ENCODE data around the gene FHIT.

FHIT gene

DNA sequence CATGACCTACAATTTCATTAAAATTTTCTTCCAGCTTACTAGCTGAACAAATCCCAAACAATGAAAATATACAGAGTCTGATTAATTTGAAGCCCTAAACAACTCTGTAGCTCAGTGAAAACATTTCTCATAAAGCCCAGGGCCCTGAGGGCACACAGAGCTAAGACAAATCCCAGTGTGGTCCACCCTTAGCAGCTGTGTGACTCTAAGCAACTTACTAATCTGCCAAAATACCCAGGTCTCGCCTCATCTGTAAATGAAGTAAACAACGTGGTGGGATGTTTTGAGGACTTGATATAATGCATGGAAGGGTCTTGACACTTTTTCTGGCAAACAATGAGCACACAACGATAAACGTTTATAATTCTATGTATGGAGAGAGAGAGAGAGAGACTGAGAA is 158.4 kb downstream of the FHIT start:
- no peaks in the 10 kb centered on the region for H3K4me1 ChIP-seq (ENCODE audit: insufficient read depth, insufficient read length)
- TF ChIP-seq YY1 (IDR thresholded peaks at IDR 0.05; ENCODE audit: insufficient read depth, insufficient read length) (no peak), SUZ12 (IDR thresholded peaks at IDR 0.05; ENCODE audit: extremely low read depth, insufficient read depth, insufficient read length) (no peak)
- H3K36me3 ChIP-seq (ENCODE audit: insufficient read depth, insufficient read length, low read length), result no peaks in the 10 kb centered on the region
- H3K27me3 ChIP-seq (ENCODE audit: insufficient read depth, insufficient read length), result no peaks in the 10 kb centered on the region
- no peak overlapping the region for H3K4me3 ChIP-seq (ENCODE audit: insufficient read length, low read depth)
- no peak overlapping the region for H3K9ac ChIP-seq (ENCODE audit: insufficient read length, low read depth)
- no peaks in the 10 kb centered on the region for H3K9me3 ChIP-seq (ENCODE audit: insufficient read depth, low read length)
- no peak for DNase-seq (ENCODE audit: low read depth, low spot score)

DNA sequence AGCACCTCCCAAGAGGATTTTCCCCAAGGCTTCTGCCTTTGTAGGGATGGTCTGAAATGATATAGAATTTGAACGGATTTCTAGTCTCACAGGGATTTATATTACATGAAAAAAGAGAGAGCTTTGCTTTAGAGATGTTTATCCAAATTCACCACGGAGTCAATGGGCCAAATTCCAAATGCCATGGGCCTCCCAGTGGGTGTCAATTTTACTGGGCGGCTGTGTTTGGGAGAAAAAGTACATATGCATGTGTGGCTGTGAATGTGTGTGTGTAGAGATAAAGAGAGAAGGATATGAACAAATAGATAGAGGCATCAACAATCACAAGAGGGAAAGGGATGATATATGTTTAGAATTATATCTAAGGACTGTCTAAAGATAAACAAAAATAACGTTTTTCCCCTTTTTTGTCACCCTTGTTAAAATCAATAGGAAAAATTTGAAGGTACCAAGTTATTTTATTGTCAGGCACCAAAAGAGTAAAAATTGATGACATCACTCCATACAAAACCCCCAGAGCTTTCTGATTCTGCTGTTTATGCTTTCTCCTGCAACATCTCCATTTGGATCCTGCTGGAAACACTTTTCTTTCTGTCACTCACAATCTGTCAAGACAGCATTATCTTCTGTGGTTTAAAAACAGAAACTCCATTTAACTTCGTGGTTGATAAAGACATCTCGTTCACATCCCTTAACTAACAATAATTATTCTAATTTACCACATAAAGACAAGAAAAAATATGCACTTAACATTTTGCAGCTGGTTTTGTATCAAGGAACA is 160.7 kb downstream of the FHIT start:
- Histone ChIP-seq H3K36me3 (ENCODE audit: insufficient read depth, insufficient read length, low read length) (no peaks in the 10 kb centered on the region), H3K9ac (ENCODE audit: insufficient read length, low read depth) (no peak overlapping the region), H3K27me3 (ENCODE audit: insufficient read depth, insufficient read length) (no peaks in the 10 kb centered on the region), H3K4me3 (ENCODE audit: insufficient read length, low read depth) (no peak overlapping the region), H3K4me1 (ENCODE audit: insufficient read depth, insufficient read length) (no peaks in the 10 kb centered on the region), H3K9me3 (ENCODE audit: insufficient read depth, low read length) (no peaks in the 10 kb centered on the region)
- TF ChIP-seq SUZ12 (IDR thresholded peaks at IDR 0.05; ENCODE audit: extremely low read depth, insufficient read depth, insufficient read length), result no peak
- TF ChIP-seq YY1 (IDR thresholded peaks at IDR 0.05; ENCODE audit: insufficient read depth, insufficient read length), result no peak
- no peak for TF ChIP-seq ZNF274 (IDR thresholded peaks at IDR 0.05; ENCODE audit: low read depth, low read length)
- no peak for DNase-seq (ENCODE audit: low read depth, low spot score)

DNA sequence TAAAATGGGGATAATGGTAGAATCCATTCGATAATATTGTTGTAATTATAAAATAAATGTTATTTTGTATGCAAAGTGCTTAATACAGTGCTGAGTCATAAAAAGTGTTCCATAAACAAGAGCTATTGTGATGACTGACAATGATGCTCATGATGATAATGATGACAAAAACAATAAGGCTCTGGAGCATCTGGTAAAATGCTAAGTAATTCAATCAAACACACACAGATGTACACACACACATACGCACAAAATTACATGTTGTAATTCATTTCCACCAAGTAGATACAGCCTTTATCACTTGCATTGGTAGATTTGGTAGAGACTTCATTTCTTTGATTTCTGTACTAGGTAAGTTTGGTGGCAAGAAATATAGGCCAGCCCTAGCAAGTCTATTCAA is 163.8 kb downstream of the FHIT start:
- Histone ChIP-seq H3K36me3 (ENCODE audit: insufficient read depth, insufficient read length, low read length) (no peaks in the 10 kb centered on the region), H3K9ac (ENCODE audit: insufficient read length, low read depth) (no peak overlapping the region), H3K9me3 (ENCODE audit: insufficient read depth, low read length) (no peaks in the 10 kb centered on the region), H3K27me3 (ENCODE audit: insufficient read depth, insufficient read length) (no peaks in the 10 kb centered on the region), H3K4me1 (ENCODE audit: insufficient read depth, insufficient read length) (no peaks in the 10 kb centered on the region), H3K4me3 (ENCODE audit: insufficient read length, low read depth) (no peak overlapping the region)
- TF ChIP-seq YY1 (IDR thresholded peaks at IDR 0.05; ENCODE audit: insufficient read depth, insufficient read length), result no peak
- TF ChIP-seq SUZ12 (IDR thresholded peaks at IDR 0.05; ENCODE audit: extremely low read depth, insufficient read depth, insufficient read length), result no peak
- TF ChIP-seq ZNF274 (IDR thresholded peaks at IDR 0.05; ENCODE audit: low read depth, low read length), result no peak
- no peak for DNase-seq (ENCODE audit: low read depth, low spot score)

DNA sequence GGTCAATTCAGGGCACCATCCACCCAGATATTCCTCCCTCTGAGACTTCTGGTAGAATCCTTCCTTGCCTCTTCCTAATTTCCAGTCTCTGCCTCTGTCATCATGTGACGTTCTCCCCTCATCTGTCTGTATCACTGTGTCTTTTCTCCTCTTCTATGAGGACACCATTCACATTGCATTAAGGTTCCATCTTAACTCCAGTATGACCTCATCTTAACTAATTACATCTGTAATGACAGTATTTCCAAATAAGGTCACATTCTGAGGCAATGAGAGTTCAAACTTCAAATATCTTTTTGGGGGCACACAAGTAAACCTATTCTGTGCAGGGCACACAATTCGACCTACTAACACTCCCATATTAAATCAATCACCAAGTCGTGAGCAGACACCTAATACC is 169.7 kb downstream of the FHIT start:
- TF ChIP-seq ZNF274 (IDR thresholded peaks at IDR 0.05; ENCODE audit: low read depth, low read length) (no peak), SUZ12 (IDR thresholded peaks at IDR 0.05; ENCODE audit: extremely low read depth, insufficient read depth, insufficient read length) (no peak), YY1 (IDR thresholded peaks at IDR 0.05; ENCODE audit: insufficient read depth, insufficient read length) (no peak)
- no peak overlapping the region for H3K9ac ChIP-seq (ENCODE audit: insufficient read length, low read depth)
- H3K9me3 ChIP-seq (ENCODE audit: insufficient read depth, low read length), result no peaks in the 10 kb centered on the region
- no peak overlapping the region for H3K4me3 ChIP-seq (ENCODE audit: insufficient read length, low read depth)
- no peaks in the 10 kb centered on the region for H3K27me3 ChIP-seq (ENCODE audit: insufficient read depth, insufficient read length)
- no peak for DNase-seq (ENCODE audit: low read depth, low spot score)
- H3K36me3 ChIP-seq (ENCODE audit: insufficient read depth, insufficient read length, low read length), result no peaks in the 10 kb centered on the region
- H3K4me1 ChIP-seq (ENCODE audit: insufficient read depth, insufficient read length), result no peaks in the 10 kb centered on the region

DNA sequence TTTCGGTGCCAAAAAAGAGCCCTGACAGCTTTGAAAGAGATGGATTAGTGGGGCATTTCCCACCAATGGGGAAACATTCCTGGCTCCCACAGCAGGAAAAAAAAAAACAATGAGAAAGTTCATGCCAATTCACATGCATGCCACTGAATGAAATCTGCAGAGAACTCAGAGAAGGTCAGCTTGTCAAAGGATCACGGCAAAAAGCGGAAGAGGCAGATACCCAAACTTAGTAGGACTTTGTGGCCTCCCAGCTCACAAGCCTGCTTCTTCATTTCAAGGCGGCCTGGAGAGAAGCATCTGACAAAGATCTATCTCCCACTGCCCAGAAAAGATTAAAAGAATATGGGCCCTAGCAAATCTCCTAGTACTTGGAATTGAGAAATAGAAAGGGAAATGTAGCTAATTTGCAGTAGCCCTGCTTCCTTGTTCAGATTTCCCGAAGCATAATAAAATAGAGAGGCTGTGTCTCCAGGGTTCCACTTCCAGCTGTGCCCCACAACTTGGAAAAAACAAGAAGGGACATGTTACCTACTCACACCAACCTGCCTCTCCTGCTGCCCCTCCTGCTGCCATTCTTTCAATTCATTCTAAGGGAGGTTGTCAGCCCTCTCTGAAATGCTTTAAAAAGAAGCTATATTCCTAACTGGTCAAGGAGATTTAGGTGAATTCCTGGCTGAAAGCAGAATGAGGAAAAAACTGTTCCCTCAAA is 170.4 kb downstream of the FHIT start:
- Histone ChIP-seq H3K36me3 (ENCODE audit: insufficient read depth, insufficient read length, low read length) (no peaks in the 10 kb centered on the region), H3K9me3 (ENCODE audit: insufficient read depth, low read length) (no peaks in the 10 kb centered on the region), H3K4me1 (ENCODE audit: insufficient read depth, insufficient read length) (no peaks in the 10 kb centered on the region), H3K4me3 (ENCODE audit: insufficient read length, low read depth) (no peak overlapping the region), H3K27me3 (ENCODE audit: insufficient read depth, insufficient read length) (no peaks in the 10 kb centered on the region), H3K9ac (ENCODE audit: insufficient read length, low read depth) (no peak overlapping the region)
- DNase-seq (ENCODE audit: low read depth, low spot score), result no peak
- TF ChIP-seq ZNF274 (IDR thresholded peaks at IDR 0.05; ENCODE audit: low read depth, low read length) (no peak), YY1 (IDR thresholded peaks at IDR 0.05; ENCODE audit: insufficient read depth, insufficient read length) (no peak), SUZ12 (IDR thresholded peaks at IDR 0.05; ENCODE audit: extremely low read depth, insufficient read depth, insufficient read length) (no peak)

DNA sequence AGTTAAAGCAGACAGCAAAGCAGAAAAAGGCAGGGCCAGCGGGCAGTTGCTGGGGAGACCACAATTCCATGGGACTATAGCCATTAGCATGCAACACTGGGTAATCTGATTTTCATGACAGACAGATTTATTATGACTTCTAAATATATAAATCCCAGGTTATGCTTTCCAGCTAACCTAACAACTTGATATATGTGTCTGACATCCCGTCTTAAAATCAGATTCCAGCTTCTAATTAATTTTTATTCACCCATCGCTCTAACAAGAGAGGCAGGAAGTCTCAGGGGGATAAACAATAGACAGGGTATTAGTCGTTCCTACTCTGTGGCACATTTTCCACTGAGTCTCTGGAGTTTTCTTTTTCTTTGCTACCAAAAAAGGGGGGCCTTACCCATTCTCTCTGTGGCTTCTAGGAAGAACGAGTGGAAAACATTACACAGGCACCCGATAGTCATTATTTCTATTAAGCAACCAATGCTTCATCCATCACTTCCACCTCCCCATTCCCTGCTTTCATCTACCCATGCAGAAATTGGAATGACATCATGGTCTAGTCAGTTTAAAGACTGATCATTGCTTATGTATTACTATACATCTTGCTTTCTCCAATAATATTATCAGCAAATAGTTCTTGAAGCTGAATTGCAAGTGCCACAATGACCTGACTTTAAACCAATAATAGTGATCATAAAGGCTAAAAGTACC is 173.1 kb downstream of the FHIT start:
- H3K9me3 ChIP-seq (ENCODE audit: insufficient read depth, low read length), result no peaks in the 10 kb centered on the region
- H3K4me1 ChIP-seq (ENCODE audit: insufficient read depth, insufficient read length), result no peaks in the 10 kb centered on the region
- no peak for DNase-seq (ENCODE audit: low read depth, low spot score)
- TF ChIP-seq SUZ12 (IDR thresholded peaks at IDR 0.05; ENCODE audit: extremely low read depth, insufficient read depth, insufficient read length) (no peak), ZNF274 (IDR thresholded peaks at IDR 0.05; ENCODE audit: low read depth, low read length) (no peak), YY1 (IDR thresholded peaks at IDR 0.05; ENCODE audit: insufficient read depth, insufficient read length) (no peak)
- H3K4me3 ChIP-seq (ENCODE audit: insufficient read length, low read depth), result no peak overlapping the region
- no peak overlapping the region for H3K9ac ChIP-seq (ENCODE audit: insufficient read length, low read depth)
- no peaks in the 10 kb centered on the region for H3K36me3 ChIP-seq (ENCODE audit: insufficient read depth, insufficient read length, low read length)
- no peaks in the 10 kb centered on the region for H3K27me3 ChIP-seq (ENCODE audit: insufficient read depth, insufficient read length)

DNA sequence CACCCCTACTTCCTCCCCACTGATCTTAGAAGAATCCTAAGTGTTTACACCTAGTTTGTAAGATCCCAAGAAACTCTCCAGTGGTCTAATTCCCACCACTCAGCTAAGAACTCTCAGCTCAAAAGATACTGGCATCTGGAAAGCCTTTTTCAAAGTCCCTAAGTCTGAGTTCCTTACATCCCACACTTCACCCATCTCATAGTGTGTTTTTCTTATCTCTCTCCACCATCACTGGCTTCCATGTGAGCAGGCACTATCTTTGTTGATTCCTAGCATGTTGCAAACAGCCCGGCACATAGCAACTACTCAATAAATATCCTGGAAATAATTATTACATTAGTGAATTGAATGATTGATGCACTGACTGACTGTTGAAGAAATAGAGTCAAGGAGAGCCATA is 173.7 kb downstream of the FHIT start:
- no peak for DNase-seq (ENCODE audit: low read depth, low spot score)
- Histone ChIP-seq H3K36me3 (ENCODE audit: insufficient read depth, insufficient read length, low read length) (no peaks in the 10 kb centered on the region), H3K9ac (ENCODE audit: insufficient read length, low read depth) (no peak overlapping the region), H3K9me3 (ENCODE audit: insufficient read depth, low read length) (no peaks in the 10 kb centered on the region), H3K4me3 (ENCODE audit: insufficient read length, low read depth) (no peak overlapping the region), H3K4me1 (ENCODE audit: insufficient read depth, insufficient read length) (no peaks in the 10 kb centered on the region), H3K27me3 (ENCODE audit: insufficient read depth, insufficient read length) (no peaks in the 10 kb centered on the region)
- no peak for TF ChIP-seq YY1 (IDR thresholded peaks at IDR 0.05; ENCODE audit: insufficient read depth, insufficient read length)
- no peak for TF ChIP-seq SUZ12 (IDR thresholded peaks at IDR 0.05; ENCODE audit: extremely low read depth, insufficient read depth, insufficient read length)
- TF ChIP-seq ZNF274 (IDR thresholded peaks at IDR 0.05; ENCODE audit: low read depth, low read length), result no peak
